ENCODE data around the gene ACOD1.

DNA sequence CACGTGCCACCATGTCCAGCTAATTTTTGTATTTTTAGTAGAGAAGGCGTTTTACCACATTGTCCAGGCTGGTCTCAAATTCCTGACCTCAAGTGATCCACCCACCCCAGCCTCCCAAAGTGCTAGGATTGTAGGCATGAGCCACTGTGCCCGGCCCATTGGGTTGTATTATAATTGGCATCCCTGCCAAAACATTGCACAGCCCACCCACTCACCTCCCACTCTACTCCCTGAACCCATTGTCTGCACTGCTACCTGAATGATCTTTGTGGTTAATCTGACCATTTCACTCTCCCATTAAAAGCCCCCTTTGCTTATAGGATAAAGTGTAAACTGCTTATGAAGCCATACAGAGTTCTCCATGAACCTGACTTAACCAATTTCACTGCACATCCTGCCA lies 35.8 kb upstream of the ACOD1 start:
- no peak for TF ChIP-seq POLR2AphosphoS5 (IDR thresholded peaks at IDR 0.05; ENCODE audit: low read depth, low read length)
- TF ChIP-seq SIN3A (IDR thresholded peaks at IDR 0.05; ENCODE audit: borderline replicate concordance, insufficient read depth, low read length): no peak
- TF ChIP-seq TAF1 (IDR thresholded peaks at IDR 0.05; ENCODE audit: borderline replicate concordance, insufficient read depth, low read length): no peak
- TF ChIP-seq, protein P1, sequence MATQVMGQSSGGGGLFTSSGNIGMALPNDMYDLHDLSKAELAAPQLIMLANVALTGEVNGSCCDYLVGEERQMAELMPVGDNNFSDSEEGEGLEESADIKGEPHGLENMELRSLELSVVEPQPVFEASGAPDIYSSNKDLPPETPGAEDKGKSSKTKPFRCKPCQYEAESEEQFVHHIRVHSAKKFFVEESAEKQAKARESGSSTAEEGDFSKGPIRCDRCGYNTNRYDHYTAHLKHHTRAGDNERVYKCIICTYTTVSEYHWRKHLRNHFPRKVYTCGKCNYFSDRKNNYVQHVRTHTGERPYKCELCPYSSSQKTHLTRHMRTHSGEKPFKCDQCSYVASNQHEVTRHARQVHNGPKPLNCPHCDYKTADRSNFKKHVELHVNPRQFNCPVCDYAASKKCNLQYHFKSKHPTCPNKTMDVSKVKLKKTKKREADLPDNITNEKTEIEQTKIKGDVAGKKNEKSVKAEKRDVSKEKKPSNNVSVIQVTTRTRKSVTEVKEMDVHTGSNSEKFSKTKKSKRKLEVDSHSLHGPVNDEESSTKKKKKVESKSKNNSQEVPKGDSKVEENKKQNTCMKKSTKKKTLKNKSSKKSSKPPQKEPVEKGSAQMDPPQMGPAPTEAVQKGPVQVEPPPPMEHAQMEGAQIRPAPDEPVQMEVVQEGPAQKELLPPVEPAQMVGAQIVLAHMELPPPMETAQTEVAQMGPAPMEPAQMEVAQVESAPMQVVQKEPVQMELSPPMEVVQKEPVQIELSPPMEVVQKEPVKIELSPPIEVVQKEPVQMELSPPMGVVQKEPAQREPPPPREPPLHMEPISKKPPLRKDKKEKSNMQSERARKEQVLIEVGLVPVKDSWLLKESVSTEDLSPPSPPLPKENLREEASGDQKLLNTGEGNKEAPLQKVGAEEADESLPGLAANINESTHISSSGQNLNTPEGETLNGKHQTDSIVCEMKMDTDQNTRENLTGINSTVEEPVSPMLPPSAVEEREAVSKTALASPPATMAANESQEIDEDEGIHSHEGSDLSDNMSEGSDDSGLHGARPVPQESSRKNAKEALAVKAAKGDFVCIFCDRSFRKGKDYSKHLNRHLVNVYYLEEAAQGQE (IDR thresholded peaks at IDR 0.05; ENCODE audit: insufficient read depth in 1 of 2, low read depth in 2 of 2, low read length in 2 of 2): no peak

All from PFSK-1 (cell line).